Stimulated activated CD4-positive, alpha-beta T cell treated with anti-CD3 and anti-CD28 coated beads, Interleukin-1b, Interleukin-23, amount 100 ng/mL, for 24 hours (primary cell): ENCODE results near the gene KIF21A.

Experiments used
- DNase-seq, 4 experiments: peaks; one replicate each; pipeline ENCODE4 v3.0.0-alpha.2; 2020; ENCODE audit warnings: low read depth in 4 of 4, low spot score in 1 of 4

KIF21A gene

DNA sequence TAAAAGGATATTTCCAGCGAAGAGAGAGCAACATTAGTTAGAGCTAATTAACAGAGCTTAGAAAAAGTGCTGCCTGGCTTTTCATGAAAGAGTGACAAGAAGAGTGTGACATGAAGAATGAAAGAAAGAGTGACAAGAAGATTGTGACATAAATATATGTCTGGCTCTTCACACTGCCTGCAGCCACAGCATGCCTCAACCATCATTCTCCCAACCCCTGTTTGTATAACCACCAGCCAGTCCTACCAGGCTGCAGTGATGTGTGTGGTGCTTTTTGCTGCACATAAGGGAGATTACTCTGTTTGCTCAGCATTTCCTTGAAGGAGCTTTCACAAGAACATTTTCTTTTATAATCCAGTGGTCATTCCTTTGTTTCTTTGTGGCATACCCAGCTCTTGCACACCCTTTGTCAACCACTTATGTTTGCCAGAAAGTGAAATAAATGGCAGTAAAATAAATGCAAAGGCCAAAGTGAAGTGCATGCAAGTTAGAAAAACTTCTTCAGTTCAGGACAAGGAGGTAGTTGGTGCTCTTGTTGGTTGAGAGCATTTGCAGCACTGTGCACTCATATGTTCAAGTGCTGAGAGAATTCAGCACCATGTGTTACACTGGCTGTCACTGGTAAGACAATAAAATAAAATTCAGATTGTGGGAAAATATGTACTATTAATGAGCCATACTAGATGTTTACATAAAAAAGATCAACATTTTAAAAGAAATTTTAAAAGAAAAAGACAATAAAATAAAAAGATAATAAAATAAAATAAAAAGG lies 50.6 kb downstream of the KIF21A start:
- no peak for DNase-seq

DNA sequence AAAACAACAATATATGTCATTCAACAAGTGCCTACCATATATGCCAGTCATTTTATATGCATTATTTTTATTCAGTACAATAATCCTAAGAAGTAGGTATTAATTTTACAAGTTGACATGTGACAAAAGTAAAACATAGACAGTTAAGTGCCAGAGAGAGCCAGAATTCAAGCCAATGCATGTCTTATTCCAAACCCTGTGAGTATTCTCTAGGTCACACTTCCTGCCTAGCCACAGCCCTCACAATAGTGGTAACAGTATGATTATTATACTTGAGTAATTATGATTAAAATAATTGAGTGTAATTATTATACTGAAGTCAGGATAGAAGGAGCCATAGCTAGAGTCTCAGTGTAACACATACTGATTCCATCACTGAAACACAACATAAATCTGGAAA lies 52.2 kb downstream of the KIF21A start:
- DNase-seq, result no peak

DNA sequence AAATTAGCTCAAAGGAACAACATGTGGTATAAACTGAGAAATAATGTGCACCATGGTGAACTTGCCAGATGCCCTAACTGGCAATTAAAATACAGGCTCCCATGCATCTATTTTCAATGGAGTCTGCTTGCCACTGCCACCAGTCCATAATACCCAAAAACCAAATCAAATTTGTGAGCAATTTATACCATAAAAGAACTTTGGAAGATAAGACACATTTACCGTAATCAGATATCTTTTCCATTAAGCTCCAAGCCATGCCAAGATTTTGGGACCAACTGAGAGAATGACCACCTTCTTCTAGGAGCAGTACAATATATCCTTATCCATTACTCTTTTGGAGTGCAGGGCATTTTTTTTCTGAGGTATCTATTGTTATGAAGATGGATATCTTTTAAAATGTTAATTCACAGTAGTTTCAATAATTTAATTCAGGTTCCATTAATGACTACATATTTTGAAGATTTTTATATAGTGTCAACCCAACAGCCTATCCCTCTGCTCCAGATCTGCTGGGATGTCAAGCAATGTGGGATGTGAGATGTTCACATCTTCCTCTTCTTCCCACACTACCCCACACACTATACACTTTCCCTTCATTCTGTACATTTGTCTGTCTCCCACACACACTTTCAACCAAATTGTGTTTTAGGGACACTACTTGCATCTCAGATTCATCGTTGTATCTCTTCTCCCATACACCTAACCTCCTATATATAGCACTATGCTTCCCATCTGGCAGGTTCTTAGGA lies 53.3 kb downstream of the KIF21A start:
- no peak for DNase-seq

DNA sequence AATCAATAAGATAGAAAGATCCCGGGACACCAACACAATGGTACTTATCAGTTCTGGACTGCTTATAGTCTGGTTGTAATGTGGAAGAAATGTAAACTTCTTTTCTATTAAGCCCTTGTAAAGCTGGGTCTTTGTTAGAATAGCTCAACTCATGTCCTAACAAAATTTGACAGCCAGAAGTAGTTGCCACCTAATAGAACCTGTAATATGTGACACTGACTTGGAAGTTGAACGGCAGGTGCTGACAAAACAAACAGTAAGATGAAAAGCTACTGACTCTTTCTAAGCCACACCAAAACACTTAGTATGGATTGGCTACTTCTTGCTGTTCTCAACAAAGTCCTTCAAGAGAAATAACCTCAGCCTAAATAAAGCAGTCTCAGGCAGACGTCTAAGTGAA lies 56.6 kb downstream of the KIF21A start:
- no peak for DNase-seq

DNA sequence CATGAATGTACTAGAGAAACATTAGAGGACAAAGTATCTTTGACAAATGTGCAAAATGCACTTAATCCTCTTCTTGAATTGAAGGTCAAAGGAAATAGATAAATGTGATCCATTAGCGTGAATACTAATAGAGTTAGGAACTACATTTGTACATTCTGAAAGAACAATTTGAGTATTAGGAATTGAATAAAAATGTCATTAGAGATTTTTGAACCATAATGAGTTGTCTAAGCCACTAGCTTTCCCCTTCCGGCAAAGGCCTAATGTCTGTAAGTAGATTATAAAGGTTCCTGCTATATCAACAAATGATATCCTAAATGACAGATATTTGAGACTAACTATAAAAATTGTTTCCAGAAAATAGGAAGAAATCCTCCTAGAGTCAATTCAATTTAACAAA lies 59.8 kb downstream of the KIF21A start:
- no peak for DNase-seq

DNA sequence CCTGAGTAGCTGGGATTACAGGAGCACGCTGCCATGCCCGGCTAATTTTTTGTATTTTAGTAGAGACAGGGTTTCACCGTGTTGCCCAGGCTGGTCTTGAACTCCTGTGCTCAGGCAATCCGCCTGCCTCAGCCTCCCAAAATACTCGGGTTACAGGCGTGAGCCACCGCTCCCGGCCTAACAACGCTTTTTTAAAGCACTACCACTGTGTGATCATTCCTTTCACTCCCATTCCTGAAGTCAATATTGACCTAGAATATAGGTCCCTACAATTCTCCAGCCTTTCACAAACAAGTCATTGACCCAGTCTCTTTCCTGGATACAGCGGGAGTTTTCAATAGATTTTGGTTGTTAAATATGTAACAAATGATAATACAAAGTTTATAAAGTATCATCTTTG lies 62.8 kb downstream of the KIF21A start:
- no peak for DNase-seq

DNA sequence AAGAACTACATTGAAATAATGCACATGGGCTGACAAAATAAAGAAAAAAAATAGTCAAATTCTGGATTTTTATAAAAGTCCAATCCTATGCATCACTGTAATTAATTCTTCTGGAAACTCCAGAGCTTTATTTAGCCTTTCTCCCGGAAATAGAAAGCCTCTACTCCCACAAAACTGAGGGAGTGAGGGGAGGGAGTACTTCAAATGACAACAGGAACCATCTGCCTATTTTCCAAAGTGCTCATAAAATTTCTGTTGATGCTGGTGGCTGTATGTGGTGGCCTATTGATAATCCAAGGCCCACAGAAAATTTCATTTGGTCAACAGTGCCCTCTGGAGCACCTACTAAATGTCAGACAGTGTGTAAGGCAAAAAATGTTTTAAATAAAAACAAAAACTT lies 64.6 kb downstream of the KIF21A start:
- no peak for DNase-seq

DNA sequence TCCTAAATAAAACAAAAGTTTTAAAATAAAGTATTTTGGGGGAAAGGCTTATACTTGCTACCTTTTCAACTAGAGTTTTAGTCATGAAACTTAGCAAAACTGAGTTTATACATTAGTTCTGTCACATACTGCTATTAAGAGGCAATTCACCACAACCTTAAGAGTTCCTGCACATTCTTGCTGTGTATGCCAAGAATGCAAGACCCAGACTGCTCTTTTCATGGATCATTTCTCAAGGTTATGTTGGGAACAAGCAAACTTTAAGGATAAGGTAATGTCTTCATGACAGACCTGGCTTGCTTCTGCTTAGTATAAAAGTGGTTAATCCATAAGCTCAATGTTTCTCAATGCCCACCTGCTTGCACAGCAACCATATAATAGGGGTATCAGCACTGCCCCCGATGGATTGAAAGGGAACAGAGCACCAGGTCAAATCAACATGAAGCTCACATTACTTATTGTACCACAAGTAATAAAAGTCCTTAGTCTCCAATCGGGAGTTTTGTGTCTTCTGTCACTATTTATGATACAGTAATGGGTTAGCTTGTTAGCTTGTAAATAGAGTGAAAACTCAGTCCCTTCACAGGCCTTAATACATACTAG lies 67.6 kb downstream of the KIF21A start:
- no peak for DNase-seq

DNA sequence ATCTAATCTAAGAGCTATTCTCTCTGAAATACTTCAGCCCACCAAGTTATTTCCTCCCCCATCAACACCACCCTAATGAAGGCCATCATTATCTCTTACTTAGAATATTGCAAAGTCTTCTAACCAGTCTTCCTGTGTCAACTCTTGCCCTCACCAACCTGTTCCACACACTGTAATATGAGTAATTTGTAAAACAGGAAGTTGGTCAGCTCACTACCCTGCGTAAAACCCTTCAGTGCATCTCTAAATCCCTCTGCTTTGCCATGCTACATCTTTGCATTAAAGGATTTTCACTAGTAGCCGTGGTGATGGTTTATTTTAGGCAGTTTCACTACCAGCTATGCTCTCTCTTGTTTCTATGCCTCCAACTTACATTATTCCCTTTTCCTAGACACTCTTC lies 70.0 kb downstream of the KIF21A start:
- no peak for DNase-seq

DNA sequence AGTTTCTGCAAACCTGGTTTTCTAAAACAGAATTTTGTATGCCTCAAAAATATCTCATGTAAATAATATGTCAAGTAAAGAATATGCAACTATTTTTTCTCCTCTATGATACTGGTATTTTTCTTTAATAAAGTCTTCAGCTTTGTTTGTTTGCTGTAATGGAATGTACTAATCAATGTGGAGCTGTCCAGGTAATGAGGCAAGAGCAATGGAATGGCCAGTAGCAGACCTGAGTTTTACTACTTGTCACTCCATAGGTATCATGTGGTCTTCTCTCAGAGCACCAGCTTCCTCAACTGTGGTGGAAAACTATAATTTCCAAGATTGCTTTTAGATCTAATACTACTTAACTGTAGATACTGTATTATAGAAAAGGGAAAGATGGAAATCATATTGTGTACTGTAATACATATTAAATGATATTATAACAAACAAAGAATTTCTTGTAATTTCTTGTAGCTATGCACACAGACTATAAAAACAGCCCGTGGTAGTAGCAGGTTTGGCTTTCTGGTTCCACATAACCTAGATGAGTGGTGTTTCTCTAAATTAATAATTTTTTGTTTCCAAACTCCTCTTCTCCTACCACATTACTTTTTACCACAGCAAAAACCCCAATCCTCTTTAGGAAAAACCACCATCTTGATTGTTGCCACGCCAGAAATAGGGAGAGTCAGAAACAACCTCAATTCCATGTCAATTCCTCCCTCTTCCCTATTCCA lies 70.6 kb downstream of the KIF21A start:
- no peak for DNase-seq

DNA sequence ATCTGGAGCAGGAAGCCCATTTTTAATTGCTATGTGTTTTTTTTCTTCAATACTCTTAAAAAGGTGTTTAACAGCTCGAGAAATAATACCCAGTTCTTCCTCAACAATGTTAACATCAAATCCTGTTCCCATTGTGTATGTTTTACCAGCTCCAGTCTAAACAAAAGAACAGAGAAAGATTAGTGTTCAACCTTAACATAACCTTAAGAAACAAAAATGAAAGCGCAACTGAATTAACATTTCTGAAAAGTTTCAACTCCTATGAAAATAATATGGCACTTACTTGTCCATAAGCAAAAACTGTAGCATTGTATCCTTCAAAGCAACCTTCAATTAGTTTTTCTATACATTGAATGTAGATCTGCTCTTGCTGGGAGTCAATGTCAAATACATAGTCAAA lies 73.2 kb downstream of the KIF21A start:
- DNase-seq, result no peak

DNA sequence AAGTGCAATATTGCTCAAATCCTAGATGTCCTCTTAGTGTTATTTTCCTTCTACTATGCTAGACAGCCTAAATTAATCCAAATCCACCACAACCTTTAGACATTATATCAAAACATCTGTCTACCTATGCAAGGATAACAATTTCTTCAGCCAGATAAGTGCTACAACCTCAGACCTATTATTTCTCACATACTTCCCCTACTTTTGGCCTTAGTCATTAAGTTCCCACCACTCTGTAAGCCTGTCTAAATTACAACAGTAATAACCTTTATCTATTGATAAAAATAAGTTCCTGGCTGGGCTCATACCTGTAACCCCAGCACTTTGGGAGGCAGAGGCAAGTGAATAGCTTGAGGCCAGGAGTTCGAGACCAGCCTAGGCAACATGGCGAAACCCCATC lies 74.0 kb downstream of the KIF21A start:
- DNase-seq, result no peak

DNA sequence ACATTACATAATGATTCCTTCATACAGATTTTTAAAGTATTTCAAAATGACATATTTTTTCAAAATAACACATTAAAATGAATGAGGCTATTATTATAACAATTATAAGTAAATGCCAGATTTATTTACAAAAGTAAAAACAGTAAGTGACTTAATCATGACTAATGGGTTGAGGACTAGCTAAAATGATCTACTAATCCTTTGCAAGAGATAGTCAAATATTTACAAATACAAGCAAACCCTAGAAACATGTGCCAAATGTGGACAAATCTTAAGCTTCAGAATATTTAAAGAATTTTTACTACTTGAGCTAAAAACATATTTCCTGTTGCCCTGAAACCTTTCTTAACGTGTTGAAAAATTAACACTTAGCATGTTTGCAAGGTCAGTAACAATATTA lies 74.8 kb downstream of the KIF21A start:
- no peak for DNase-seq

DNA sequence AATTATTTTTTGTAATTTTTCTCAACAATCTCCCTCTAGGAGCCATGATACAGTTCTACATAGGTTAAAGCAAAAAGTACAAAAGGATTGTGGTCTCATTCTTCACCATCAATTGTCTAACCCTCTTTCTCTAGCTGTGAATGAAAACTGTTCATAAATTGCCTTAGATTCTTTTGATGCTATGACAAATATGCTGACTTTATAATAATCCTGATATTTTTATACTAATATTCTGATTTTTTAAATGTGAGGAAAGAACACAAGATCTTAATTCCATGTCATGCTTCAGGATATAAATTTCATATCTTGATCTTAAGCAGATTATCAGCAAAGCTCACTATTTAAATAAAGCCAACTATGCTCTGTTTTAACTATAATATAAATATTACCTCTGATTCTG lies 75.4 kb downstream of the KIF21A start:
- DNase-seq, result no peak

DNA sequence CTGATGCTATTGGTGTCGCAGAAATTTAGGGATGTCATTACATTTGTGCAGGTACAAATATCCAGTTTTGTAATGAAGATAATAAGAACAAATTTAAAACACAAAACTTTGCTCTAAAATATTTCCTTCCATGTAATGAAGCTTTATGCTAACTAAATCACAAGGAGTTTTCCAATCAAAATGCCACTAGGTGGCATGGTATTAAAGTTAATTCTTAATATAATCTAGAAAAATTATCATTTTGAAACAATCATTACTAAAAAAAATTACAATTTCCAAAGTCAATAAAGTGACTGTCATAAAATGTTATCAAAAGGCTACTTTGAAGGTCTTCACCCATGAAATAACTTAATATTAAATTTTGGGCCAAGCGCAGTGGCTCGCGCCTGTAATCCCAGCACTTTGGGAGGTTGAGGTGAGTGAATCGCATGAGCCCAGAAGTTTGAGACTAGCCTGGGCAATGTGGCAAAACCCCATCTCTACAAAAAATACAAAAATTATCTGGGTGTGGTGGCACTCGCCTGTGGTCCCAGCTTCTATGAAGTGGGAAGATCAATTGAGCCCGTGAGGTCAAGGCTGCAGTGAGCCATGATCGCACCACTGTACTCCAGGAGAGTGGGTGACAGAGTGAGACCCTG lies 77.4 kb downstream of the KIF21A start:
- DNase-seq, result no peak

DNA sequence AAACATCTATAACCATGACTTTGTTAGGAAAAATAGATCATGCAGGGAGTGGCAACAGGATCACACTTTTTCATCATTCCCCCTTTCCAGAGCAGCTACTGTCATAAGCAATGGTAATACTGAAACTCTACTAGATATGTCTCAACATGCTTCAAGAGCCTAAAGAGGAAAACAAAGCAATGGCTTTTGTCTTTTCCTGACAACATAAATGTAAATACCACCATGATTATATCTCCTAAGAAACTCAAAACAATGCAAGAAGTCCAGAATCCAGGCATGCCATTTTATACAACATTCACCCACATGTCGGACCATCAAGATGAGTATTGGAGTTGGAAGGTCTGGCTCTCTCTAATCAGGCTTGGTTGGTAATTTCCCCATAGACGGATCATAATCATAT lies 78.7 kb downstream of the KIF21A start:
- no peak for DNase-seq

DNA sequence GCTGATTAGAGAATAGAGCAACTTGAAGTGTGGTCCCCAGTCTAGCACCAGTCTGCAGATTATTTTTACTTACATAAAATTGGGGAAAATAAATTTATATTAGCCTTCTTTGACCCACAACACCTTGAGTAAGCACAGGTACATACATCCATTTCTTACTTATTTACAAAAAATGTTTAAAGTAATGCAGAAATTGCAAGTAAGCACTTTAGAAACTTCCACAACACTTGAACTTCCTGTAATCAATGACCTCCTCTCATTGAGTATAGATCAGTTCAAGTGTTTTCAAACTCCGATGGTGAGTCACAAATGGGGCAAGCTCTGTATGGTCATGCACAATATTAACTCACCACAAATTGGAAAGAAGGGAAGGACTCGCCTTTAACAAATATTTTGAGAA lies 83.3 kb downstream of the KIF21A start:
- no peak for DNase-seq

DNA sequence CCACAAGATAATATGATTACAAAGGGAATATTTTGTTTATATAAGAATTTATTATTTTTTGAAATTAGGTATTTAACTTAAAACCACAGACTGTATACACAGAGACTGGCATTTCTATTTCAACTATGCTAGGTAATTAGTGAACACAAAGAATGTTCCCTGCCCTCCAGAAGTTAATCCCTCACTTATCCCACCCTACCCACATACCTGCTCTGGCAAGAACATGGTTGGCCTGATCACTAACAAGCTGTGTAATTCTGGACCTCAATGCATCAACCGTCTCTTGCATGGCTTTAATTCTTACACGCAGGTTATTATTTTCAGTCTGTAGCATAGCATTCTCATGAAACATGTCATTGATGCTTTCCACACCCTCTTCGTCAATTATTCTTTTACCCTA lies 85.9 kb downstream of the KIF21A start:
- DNase-seq, result no peak

DNA sequence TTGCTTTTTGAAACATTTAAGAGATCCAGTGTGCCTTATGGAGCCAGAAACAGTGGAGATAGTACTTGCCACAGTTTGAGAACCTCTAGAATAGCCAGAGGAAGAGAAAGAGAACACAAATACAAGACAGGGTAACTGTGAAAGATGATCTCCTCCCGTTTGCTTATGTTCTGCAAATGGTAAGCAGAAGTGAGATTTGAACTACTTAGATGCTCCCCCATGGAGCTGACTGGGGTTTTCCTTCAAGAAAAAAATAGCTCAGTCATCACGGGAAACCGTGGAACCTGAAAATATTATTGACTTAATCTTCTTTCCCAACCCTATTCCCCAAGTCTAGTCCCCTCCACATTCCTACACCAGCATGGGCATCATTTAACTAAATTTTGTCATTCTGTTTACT lies 87.1 kb downstream of the KIF21A start:
- no peak for DNase-seq

DNA sequence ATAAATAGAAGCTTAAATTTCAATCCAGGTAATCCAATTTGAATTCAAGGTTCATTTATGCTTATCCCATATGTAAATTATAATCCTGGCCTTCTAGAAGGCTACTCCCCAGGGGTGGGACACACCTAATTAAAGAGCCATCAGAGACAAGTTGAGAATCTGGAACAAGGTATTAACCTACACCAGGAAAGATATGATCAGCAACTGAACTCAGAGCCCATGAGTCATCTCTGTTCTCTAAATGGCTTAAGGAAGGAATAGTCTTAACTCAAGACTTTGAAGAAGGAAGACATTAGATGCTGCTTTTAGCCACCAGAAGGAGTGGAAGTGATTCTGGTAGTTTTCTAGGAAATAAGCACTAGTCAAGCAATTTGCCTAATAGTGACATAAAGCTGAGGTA lies 88.0 kb downstream of the KIF21A start:
- DNase-seq, result no peak

DNA sequence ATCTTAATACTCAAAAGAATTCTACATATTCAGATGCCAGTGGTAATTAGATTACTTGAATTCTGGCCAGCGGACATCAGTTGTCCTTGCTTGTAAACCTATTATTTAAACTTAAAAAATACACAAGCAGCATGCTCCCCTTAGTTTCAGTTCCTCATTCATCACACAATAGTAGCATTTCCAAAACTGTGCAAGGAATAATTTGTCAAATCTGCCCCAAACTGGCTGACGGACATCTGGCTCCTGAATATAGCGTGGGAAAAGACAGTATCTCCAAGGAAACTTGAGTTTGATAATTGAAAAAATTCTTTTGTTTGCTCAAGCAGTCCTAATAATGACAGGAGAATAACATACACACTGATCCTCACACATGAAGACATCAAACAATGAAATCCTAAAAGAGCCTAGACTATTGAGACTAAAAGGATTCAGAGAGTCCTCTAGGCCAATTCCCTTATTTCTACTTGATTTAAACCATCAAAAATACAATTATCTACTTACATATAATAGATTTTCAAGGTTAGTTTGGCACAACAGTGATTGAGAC lies 90.4 kb downstream of the KIF21A start:
- no peak for DNase-seq
